Mesothelial cell of epicardium (in vitro differentiated cells): ENCODE measurements around the gene KCNJ16. TPM values are rescaled to one million over a fixed set of nuclear protein-coding genes. Genes with fewer than 3 reads are reported as not detected.

ENCODE experiments used
- DNase-seq, 2 experiments: peaks; one replicate each; pipeline ENCODE4 v3.0.0; 2021; ENCODE audit warnings: low spot score in 2 of 2; ENCODE audit not compliant: unreplicated experiment in 2 of 2
- H3K27ac Mint-ChIP-seq: 2 replicates; pipeline ENCODE4 v1.8.0; 2021; ENCODE audit warnings: mixed read lengths
- H3K27me3 Mint-ChIP-seq: 2 replicates; pipeline ENCODE4 v1.8.0; 2021; ENCODE audit warnings: low read depth, mixed read lengths
- H3K36me3 Mint-ChIP-seq: 2 replicates; pipeline ENCODE4 v1.8.0; 2021; ENCODE audit warnings: mixed read lengths
- H3K4me1 Mint-ChIP-seq: 2 replicates; pipeline ENCODE4 v1.8.0; 2021; ENCODE audit warnings: mixed read lengths
- H3K4me3 Mint-ChIP-seq: 2 replicates; pipeline ENCODE4 v1.8.0; 2021; ENCODE audit warnings: mild to moderate bottlenecking, moderate library complexity, mixed read lengths
- H3K9me3 Mint-ChIP-seq: 2 replicates; pipeline ENCODE4 v1.8.0; 2021; ENCODE audit warnings: mixed read lengths
- total RNA-seq: library from RNA; stranded (reverse); gene quantifications from 3 replicates; pipeline ENCODE4 v1.2.1, GENCODE V29; 2021
- TF ChIP-seq, protein P1 (sequence below): fragments of 200-600 bp; sonication (generic); IDR thresholded peaks from one replicate; pipeline ENCODE4 v1.5.0; 2021; ENCODE audit warnings: antibody characterized with exemption; ENCODE audit not compliant: unreplicated experiment

Gene KCNJ16
- total RNA-seq, 1 donor from 2014 or later: 0.18 TPM

DNA sequence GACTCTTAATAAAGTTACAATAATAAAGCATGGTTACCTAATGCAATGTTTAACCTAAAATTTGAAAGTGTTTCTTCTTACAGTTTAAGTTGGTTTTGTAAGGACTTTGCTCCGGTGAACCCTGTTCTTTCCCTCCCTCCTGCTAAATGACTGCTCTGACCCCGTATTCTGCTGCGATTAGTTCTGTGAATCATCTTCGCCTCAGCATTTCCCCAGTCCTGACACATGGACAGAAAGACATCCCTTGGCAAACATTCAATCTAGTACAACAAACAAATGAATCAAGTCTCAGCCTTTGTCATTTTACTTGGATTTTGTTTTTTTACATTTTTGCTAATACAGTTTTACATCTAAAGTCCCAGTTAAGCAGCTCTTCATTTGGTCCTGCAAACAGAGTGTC lies 109.7 kb downstream of the KCNJ16 start:
- peaks cover 10% of the 10 kb centered on the region for H3K9me3 Mint-ChIP-seq
- no peak for DNase-seq
- peaks cover 9% of the 10 kb centered on the region for H3K36me3 Mint-ChIP-seq
- peak overlapping the region; percentile 8 for H3K27ac Mint-ChIP-seq
- TF ChIP-seq, protein P1, sequence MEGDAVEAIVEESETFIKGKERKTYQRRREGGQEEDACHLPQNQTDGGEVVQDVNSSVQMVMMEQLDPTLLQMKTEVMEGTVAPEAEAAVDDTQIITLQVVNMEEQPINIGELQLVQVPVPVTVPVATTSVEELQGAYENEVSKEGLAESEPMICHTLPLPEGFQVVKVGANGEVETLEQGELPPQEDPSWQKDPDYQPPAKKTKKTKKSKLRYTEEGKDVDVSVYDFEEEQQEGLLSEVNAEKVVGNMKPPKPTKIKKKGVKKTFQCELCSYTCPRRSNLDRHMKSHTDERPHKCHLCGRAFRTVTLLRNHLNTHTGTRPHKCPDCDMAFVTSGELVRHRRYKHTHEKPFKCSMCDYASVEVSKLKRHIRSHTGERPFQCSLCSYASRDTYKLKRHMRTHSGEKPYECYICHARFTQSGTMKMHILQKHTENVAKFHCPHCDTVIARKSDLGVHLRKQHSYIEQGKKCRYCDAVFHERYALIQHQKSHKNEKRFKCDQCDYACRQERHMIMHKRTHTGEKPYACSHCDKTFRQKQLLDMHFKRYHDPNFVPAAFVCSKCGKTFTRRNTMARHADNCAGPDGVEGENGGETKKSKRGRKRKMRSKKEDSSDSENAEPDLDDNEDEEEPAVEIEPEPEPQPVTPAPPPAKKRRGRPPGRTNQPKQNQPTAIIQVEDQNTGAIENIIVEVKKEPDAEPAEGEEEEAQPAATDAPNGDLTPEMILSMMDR: no peak
- H3K4me1 Mint-ChIP-seq: peaks cover 27% of the 10 kb centered on the region
- no peak overlapping the region for H3K4me3 Mint-ChIP-seq
- H3K27me3 Mint-ChIP-seq: no peaks in the 10 kb centered on the region

Other genes with a start within 250 kb of the KCNJ16 start
- 22.8 to 28.4 TPM (median 26.8 TPM) in 3 replicates for gene KCNJ2, start 94.3 kb downstream of the KCNJ16 start, total RNA-seq